Activated CD8-positive, alpha-beta T cell treated with anti-CD3 and anti-CD28 coated beads, Interleukin-2, amount 10 ng/mL, durations not matched to agents 7 days and 5 days (primary cell): ENCODE results near the gene FAIM2. TPM values are rescaled to one million over a fixed set of nuclear protein-coding genes. Genes with fewer than 3 reads are reported as not detected.
"Not testable (repeated sequence)": the region's sequence is repeated elsewhere in the genome, so short reads cannot be mapped to it uniquely, and the experiment has no call there.

Experiments used
- ATAC-seq: fragments of 150-1000 bp; cut with Tn5 transposase; one replicate; pipeline ENCODE4 v1.10.0; 2021; ENCODE audit warnings: moderate library complexity
- CTCF ChIA-PET: fragments of 350-600 bp; sonication (Branson Sonifier 250); formaldehyde crosslinking; loops from one replicate; lab custom pipeline; 2021; ENCODE audit warnings: antibody characterized with exemption; lab: Charles Lee
- POLR2A ChIA-PET: fragments of 350-600 bp; sonication (Branson Sonifier 250); formaldehyde crosslinking; loops from one replicate; lab custom pipeline; 2021; ENCODE audit warnings: antibody characterized with exemption; lab: Charles Lee
- DNase-seq: peaks from one replicate; pipeline ENCODE4 v3.0.0-alpha.2; 2020
- H3K27ac Mint-ChIP-seq: one replicate; pipeline ENCODE4 v1.8.0; 2021; ENCODE audit warnings: mild to moderate bottlenecking, mixed read lengths
- H3K27me3 Mint-ChIP-seq: one replicate; pipeline ENCODE4 v1.8.0; 2021; ENCODE audit warnings: low read depth, mixed read lengths
- H3K36me3 Mint-ChIP-seq: one replicate; pipeline ENCODE4 v1.8.0; 2021; ENCODE audit warnings: low read depth, mixed read lengths
- H3K4me1 Mint-ChIP-seq: one replicate; pipeline ENCODE4 v1.8.0; 2021; ENCODE audit warnings: low read depth, mixed read lengths
- H3K4me3 Mint-ChIP-seq: one replicate; pipeline ENCODE4 v1.8.0; 2021; ENCODE audit warnings: mild to moderate bottlenecking, mixed read lengths
- H3K9me3 Mint-ChIP-seq: one replicate; pipeline ENCODE4 v1.8.0; 2022; ENCODE audit warnings: mixed read lengths; ENCODE audit not compliant: insufficient read depth
- total RNA-seq, 2 experiments: library from RNA; stranded (reverse); gene quantifications; one replicate each; pipeline ENCODE4 v1.2.3, GENCODE V29; 2021

The FAIM2 gene
- total RNA-seq, 2 experiments from 2014 or later: 0.23 to 0.55 TPM

DNA sequence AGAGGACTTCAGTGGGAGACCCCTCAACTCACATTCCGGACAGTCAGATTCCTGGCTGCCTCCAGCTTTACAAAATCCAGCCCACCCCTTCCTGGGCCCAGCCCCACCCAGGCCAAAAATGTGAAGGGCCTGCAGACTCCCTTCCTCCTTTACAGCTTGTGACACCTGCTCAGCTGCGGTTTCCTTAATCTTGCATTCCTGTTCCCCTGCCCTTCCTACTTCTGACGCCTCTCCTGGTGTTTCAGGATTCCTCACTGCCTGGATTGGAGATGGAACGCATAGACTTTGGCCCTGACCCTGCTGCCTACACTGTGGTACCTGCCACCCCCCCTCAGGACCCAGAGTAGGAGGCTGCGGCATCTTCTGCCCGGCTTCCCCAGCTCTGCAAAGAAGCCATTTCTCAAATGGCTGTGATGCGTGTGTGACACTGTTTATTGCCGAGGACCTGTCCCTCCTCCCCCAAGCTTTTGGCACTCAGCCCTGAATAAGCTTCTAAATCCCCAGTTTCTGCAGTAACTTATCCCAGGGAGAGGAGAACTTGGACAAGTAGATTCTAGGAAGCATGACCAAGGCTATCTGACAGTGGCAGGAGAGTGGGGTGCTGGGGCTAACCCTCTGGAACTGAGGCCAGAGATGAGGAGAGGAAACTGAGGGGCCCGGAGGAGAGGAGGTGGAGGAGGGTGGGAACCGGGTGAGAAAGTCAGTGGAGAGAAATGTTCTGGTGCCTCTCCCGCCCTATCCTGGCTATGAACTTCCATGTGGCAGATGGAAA is 35.9 kb downstream of the FAIM2 start:
- DNase-seq: no peak
- H3K36me3 Mint-ChIP-seq: no peaks in the 10 kb centered on the region
- no peak overlapping the region for H3K4me3 Mint-ChIP-seq
- no peak overlapping the region for H3K27ac Mint-ChIP-seq
- H3K27me3 Mint-ChIP-seq: peaks cover 7% of the 10 kb centered on the region
- H3K9me3 Mint-ChIP-seq: no peaks in the 10 kb centered on the region
- POLR2A ChIA-PET: no interaction called here
- no peak for ATAC-seq
- no peaks in the 10 kb centered on the region for H3K4me1 Mint-ChIP-seq
- CTCF ChIA-PET: interaction anchor here (0.9 to 6.5 kb wide), 15 partner anchors 12 to 188 kb away, joined by 3 to 63 read pairs (median 5); no protein-coding TSS in a partner anchor

- DNase-seq (peak; percentile 80), ATAC-seq (peak; percentile 78)
- no peaks in the 10 kb centered on the region for H3K4me1 Mint-ChIP-seq
- no peaks in the 10 kb centered on the region for H3K9me3 Mint-ChIP-seq
- H3K27ac Mint-ChIP-seq: no peak overlapping the region
- no peaks in the 10 kb centered on the region for H3K36me3 Mint-ChIP-seq
- peaks cover 7% of the 10 kb centered on the region for H3K27me3 Mint-ChIP-seq
- POLR2A ChIA-PET: no interaction called here
- CTCF ChIA-PET: interaction anchor here (0.7 to 6.5 kb wide), 24 partner anchors 11 to 189 kb away, joined by 3 to 63 read pairs (median 4); no protein-coding TSS in a partner anchor
- no peak overlapping the region for H3K4me3 Mint-ChIP-seq
These were observed 36.7 kb downstream of the FAIM2 start for GRCh38 chr12:49866859-49867569.

- no peaks in the 10 kb centered on the region for H3K4me1 Mint-ChIP-seq
- no peaks in the 10 kb centered on the region for H3K36me3 Mint-ChIP-seq
- H3K27me3 Mint-ChIP-seq: peaks cover 7% of the 10 kb centered on the region
- CTCF ChIA-PET: interaction anchor here (0.8 to 6.5 kb wide), 11 partner anchors 10 to 190 kb away, joined by 3 to 63 read pairs (median 6); partner anchors contain the start of gene TMBIM6
- no peak for ATAC-seq
- no peak for DNase-seq
- no peaks in the 10 kb centered on the region for H3K9me3 Mint-ChIP-seq
- no peak overlapping the region for H3K4me3 Mint-ChIP-seq
- no peak overlapping the region for H3K27ac Mint-ChIP-seq
- POLR2A ChIA-PET: no interaction called here
These were observed 37.9 kb downstream of the FAIM2 start for GRCh38 chr12:49865782-49866135.

- DNase-seq: no peak
- Mint-ChIP-seq H3K4me3 (no peak overlapping the region), H3K4me1 (no peaks in the 10 kb centered on the region), H3K27me3 (peaks cover 7% of the 10 kb centered on the region), H3K27ac (no peak overlapping the region), H3K9me3 (no peaks in the 10 kb centered on the region), H3K36me3 (no peaks in the 10 kb centered on the region)
- ChIA-PET CTCF (interaction anchor here (0.8 to 6.5 kb wide), 8 partner anchors 9 to 191 kb away, joined by 3 to 63 read pairs (median 13); partner anchors contain the start of gene TMBIM6), POLR2A (interaction anchor here (1.2 kb wide), 1 partner anchor 28 kb away, joined by 3 read pairs; no protein-coding TSS in a partner anchor)
- no peak for ATAC-seq
These were observed 38.5 kb downstream of the FAIM2 start for GRCh38 chr12:49865109-49865781.

DNA sequence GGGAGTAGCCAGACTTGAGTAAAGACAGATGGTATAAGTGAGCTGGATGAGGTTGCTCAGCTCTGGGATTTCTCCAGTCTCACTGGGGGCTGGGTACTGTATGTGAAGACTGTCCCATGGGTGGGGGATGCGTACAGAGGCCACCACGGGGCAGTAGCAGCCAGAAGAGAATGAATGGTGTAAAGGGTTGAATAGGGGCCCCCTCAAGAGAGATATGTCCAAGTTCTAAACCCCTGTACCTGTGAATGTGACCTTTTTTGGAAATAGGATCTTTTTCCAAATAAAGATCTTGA is 39.0 kb downstream of the FAIM2 start:
- H3K36me3 Mint-ChIP-seq: no peaks in the 10 kb centered on the region
- no peak for ATAC-seq
- POLR2A ChIA-PET: interaction anchor here (1.2 kb wide), 1 partner anchor 29 kb away, joined by 3 read pairs; no protein-coding TSS in a partner anchor

GRCh38 chr12:49863946-49864797 is 39.5 kb downstream of the FAIM2 start:
- peaks cover 7% of the 10 kb centered on the region for H3K27me3 Mint-ChIP-seq
- DNase-seq (no peak), ATAC-seq (no peak)
- ChIA-PET POLR2A (interaction anchor here (1.2 kb wide), 1 partner anchor 29 kb away, joined by 3 read pairs; no protein-coding TSS in a partner anchor), CTCF (interaction anchor here (0.8 to 6.5 kb wide), 4 partner anchors 13 to 103 kb away, joined by 3 to 63 read pairs (median 26); no protein-coding TSS in a partner anchor)
- H3K36me3 Mint-ChIP-seq: no peaks in the 10 kb centered on the region
- no peaks in the 10 kb centered on the region for H3K4me1 Mint-ChIP-seq
- no peaks in the 10 kb centered on the region for H3K9me3 Mint-ChIP-seq
- H3K4me3 Mint-ChIP-seq: no peak overlapping the region
- no peak overlapping the region for H3K27ac Mint-ChIP-seq

More for the DNA sequence above, 39.0 kb downstream of the FAIM2 start:
- DNase-seq: no peak
- no peak overlapping the region for H3K4me3 Mint-ChIP-seq
- no peaks in the 10 kb centered on the region for H3K9me3 Mint-ChIP-seq
- peaks cover 7% of the 10 kb centered on the region for H3K27me3 Mint-ChIP-seq
- CTCF ChIA-PET: interaction anchor here (0.8 to 6.5 kb wide), 6 partner anchors 14 to 123 kb away, joined by 3 to 63 read pairs (median 13); partner anchors contain the start of gene TMBIM6
- H3K27ac Mint-ChIP-seq: no peak overlapping the region
- no peaks in the 10 kb centered on the region for H3K4me1 Mint-ChIP-seq

DNA sequence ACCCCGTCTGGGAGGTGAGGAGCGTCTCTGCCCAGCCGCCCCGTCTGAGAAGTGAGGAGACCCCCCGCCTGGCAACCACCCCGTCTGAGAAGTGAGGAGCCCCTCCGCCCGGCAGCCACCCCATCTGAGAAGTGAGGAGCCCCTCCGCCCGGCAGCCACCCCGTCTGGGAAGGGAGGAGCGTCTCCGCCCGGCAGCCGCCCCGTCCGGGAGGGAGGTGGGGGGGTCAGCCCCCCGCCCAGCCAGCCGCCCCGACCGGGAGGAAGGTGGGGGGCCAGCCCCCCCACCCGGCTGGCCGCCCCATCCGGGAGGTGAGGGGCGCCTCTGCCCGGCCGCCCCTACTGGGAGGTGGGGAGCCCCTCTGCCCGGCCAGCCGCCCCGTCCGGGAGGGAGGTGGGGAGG is 42.8 kb downstream of the FAIM2 start:
- H3K27ac Mint-ChIP-seq: not testable (repeated sequence)

GRCh38 chr12:49855890-49856289 is 47.8 kb downstream of the FAIM2 start:
- H3K27ac Mint-ChIP-seq, POLR2A ChIA-PET: not testable (repeated sequence)

More for the DNA sequence above, 42.8 kb downstream of the FAIM2 start:
- H3K4me1 Mint-ChIP-seq, DNase-seq, POLR2A ChIA-PET, CTCF ChIA-PET, H3K4me3 Mint-ChIP-seq, H3K9me3 Mint-ChIP-seq, H3K36me3 Mint-ChIP-seq, ATAC-seq: not testable (repeated sequence)
- peaks cover 19% of the 10 kb centered on the region for H3K27me3 Mint-ChIP-seq

DNA sequence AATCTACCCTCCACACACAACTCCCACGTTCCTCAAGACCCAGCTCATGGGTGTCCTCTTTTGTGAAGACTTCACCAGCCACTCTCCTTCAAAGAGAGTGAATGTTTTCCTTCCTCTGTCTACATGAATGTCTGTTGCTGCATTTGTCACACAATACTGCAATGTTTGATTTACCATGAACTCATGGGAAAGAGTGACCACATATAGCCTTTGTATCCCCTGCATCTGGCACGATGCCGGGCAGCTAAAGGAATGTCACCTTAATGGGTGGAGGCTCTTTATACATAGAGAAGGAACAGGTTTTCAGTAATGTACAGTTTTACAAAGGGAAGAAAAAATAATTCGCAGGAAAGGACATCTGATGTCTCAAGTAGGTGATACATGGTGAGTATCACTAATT is 48.7 kb downstream of the FAIM2 start:
- POLR2A ChIA-PET: no interaction called here
- Mint-ChIP-seq H3K27ac (no peak overlapping the region), H3K36me3 (no peaks in the 10 kb centered on the region), H3K4me1 (no peaks in the 10 kb centered on the region), H3K27me3 (peaks cover 42% of the 10 kb centered on the region), H3K9me3 (no peaks in the 10 kb centered on the region), H3K4me3 (no peak overlapping the region)
- ATAC-seq (no peak), DNase-seq (no peak)
- CTCF ChIA-PET: interaction anchor here (1.6 to 4.0 kb wide), 2 partner anchors 12 to 91 kb away, joined by 5 to 23 read pairs; no protein-coding TSS in a partner anchor

More at GRCh38 chr12:49855890-49856289, 47.8 kb downstream of the FAIM2 start:
- H3K4me3 Mint-ChIP-seq, H3K4me1 Mint-ChIP-seq, H3K36me3 Mint-ChIP-seq, H3K9me3 Mint-ChIP-seq, ATAC-seq, DNase-seq: not testable (repeated sequence)
- CTCF ChIA-PET: interaction anchor here (4.0 kb wide), 1 partner anchor 11 kb away, joined by 23 read pairs; no protein-coding TSS in a partner anchor
- peaks cover 38% of the 10 kb centered on the region for H3K27me3 Mint-ChIP-seq

GRCh38 chr12:49853671-49854070 is 50.0 kb downstream of the FAIM2 start:
- Mint-ChIP-seq H3K9me3 (no peaks in the 10 kb centered on the region), H3K27me3 (peaks cover 45% of the 10 kb centered on the region), H3K4me3 (no peak overlapping the region), H3K4me1 (no peaks in the 10 kb centered on the region), H3K36me3 (no peaks in the 10 kb centered on the region), H3K27ac (no peak overlapping the region)
- ChIA-PET CTCF (interaction anchor here (1.6 to 4.0 kb wide), 2 partner anchors 13 to 92 kb away, joined by 5 to 23 read pairs; no protein-coding TSS in a partner anchor), POLR2A (no interaction called here)
- ATAC-seq (no peak), DNase-seq (no peak)
